Muscle of arm (tissue), 12 donors: Measurements from ENCODE around the gene NFATC1. TPM values are rescaled to one million over a fixed set of nuclear protein-coding genes. Genes with fewer than 3 reads are reported as not detected.
A peak's percentile ranks its signal among the peaks of the same experiment; 100 is the strongest.

ENCODE experiments used
- DNase-seq: peaks from one replicate; pipeline ENCODE4 v3.0.0-alpha.2; 2013
- polyA plus RNA-seq, 12 donors: library from polyadenylated mRNA; unstranded; fragments of 120-200 nt; gene quantifications; one replicate each; pipeline ENCODE4 v1.2.1, GENCODE V29; 2013; ENCODE audit not compliant: insufficient read length in 12 of 12

The NFATC1 gene
- polyA plus RNA-seq, 12 donors: 10.7 to 24.6 (median 13.5) TPM; not detected in 1

DNA sequence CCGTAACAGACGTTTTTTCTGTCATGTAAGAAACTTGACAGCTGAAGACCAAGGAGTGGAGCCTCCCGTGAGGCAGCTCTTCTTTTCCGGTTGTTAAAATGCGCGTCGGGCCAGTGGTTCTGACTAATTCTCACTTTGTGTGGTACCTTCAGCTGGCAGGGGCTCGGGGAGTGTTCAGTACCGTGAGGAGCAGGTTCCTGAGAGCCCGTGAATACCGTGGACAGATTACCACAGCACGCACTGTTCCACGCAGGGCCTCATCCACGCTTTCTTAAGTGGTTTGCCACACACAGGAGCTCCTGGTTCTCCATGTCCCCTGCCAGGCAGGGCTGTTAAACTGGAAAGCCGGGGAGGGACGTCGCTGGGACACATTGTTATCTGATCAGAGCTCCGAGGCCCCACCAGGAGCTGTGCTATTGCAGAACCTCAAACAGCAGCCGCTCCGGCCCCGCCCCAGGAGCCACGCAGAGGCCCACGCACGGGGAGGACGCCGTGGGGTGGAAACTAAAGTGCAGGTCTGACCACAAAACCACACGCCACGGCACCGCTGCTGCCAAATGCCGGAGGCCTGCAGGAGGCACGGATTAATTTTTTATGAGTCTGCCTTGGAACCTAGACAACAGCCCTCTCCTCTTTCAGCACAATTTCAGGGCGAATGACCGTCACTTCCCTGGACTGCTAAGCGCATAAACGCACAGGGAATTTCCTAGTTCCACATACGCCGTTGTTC lies 43.3 kb downstream of the NFATC1 start:
- DNase-seq: peak; percentile 63

DNA sequence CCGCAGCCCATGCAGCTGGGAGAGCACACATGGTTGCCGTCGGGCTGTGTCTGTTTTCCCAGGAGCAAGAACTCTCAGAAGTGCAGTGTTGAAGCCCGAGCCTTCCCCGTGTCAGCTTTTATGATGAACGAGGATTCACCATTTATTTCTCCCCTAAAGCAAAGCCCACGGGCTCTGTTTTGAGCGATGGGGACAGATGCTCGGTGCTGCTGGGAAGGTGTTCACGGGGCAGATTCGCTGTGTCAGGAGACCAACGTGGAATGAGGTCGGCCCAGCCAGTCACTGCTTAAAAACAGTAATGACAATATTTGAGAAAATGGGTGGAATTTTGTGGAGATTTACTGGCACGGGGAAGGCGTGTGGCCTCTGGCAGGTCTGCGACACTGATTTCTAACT lies 43.9 kb downstream of the NFATC1 start:
- no peak for DNase-seq

DNA sequence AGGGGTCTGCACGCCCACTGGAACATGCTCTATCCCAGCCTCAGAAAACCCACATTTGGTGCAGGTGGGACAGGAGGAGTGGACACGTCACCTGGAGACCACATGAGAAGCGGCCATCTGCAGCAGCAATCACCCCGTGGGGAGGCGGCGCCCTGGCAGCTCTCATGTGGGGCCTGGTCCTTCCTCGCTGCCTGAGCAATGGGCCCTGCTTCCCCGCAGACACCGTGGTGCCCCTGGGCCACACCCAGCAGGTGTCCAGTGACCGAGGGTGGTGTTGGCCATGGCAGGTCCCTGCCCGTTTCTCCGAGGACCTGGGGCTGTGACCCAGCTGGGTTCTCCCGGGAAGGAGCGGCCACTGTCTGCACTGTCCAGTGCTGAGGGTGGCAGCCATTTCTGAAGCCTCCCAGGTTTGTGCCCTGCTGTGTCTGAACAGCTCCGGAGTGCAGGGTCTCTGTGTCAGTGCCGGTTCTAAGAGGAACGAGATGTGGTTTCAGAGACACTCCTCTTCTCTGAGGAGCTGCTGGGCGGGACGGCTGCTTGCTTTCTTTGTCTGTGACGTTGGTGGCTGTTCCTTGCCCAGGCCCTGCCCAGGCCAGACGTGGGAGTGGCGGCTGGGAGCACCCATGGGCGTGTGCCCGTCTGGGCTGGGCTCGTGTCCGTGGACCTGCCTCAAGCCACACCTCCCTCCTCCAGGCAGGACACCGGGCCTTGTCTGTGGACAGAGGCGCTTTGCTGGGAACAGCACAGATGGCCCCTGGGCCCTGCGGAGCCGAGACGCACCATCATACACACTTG lies 44.8 kb downstream of the NFATC1 start:
- DNase-seq: no peak

DNA sequence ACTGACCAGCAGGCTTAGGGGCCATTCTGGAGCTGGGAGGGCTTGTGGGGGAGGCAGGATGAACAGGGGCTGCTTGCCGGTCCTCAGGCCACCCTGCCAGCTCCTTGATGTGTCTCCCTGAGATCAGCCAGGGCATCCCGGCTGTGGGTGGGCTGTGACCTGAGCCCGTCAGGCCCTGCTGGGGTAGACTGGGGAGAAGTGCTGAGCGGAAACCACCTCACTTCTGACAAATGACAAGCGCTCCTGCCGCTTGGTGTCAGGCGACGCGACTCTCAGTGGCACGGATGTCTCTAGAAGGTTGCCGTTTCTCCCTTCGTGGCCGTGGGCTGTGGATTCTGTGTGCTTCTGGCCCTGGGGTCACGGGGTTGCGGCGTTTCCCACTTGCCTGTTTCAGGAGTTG lies 45.7 kb downstream of the NFATC1 start:
- no peak for DNase-seq

DNA sequence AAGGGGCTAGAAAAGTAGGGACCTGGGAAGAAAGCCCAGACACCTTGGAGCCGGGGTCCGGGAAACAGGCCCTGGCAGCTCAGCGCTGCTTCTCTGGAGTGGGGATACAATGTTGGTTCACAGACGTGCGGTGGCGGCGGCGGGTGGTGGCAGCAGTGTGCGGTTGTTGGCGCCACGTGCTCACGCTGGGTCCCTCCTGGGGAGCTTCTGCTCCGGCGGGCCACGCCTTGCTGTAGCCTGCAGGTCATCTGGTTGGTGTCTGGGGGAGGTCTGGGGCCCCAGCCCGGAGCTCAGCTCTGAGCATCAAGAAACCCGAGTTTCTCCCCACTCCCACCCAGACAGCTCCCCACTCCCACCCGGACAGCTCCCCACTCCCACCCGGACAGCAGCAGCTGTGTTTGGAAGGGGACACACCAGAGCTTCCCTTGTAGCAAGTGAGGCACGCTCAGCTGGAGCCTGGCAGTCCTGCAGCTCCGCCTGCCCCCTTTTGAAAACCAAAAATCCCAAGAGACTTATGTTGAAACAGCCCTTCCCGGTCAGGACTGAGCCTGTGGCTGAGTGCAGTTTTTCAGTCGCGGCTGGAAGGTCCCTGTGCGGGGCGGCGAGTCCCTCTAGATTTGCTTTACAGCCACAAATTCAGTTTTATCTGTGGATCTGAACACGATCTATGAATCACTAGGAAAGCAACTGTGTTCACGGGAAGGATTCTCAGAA lies 46.9 kb downstream of the NFATC1 start:
- DNase-seq: no peak

DNA sequence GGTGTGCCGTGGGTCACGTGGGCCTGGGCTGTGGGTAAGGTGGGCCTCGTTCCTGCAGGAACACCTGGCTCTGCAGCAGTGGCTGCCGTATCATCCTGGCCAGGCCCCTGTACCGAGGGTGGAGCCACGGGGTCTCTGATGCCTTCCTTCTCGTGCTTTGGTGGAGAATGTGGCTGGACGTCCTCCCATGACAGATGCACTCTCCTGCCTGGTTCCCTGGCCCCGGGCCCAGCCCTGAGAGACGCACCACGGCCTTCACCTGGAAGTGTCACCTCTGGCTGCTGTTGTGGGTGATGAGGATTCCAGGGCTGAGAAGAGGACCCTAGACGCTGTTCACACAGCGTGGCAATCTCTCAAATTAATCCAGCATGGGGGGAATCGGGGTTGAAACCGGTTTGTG lies 49.5 kb downstream of the NFATC1 start:
- DNase-seq: no peak

DNA sequence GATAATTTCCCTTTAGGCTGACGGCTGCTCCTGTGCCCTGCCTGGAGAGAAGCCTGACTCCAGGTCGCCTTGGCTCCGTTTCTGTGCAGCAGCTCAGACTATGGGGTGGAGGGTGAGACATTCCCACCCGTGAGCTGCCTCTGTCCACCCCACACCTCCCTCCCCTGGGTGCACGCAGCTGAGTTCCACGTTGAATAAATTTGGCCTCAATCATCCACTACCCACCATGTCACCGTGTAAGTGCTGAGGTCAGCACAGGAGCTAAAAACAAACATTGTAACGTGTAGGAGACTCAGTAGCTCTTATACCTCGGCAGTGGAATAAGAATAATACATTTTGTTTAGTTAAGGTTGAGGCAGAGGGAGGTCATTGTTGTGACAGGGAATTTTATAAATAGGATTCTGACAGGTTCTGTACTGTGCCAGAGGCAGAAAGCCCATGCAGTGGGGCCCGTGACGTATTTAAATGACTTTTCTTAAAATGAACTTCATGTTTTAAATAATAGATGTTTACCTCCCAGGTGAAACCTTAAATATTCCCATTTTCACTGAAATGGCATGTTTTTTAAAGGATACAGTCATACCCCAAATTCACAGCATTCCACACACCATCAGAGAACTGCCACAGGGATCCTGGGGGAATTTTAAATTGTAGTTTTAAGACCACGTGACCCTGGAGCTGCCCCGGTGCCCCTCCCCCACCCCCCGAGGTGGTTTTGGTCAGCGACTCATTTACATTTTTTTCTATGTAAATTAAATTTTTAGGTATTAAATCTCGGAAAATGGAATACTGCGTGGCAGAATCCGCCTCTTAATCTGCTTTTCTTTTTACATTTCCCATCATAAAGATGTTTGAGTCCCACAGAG lies 50.2 kb downstream of the NFATC1 start:
- no peak for DNase-seq

DNA sequence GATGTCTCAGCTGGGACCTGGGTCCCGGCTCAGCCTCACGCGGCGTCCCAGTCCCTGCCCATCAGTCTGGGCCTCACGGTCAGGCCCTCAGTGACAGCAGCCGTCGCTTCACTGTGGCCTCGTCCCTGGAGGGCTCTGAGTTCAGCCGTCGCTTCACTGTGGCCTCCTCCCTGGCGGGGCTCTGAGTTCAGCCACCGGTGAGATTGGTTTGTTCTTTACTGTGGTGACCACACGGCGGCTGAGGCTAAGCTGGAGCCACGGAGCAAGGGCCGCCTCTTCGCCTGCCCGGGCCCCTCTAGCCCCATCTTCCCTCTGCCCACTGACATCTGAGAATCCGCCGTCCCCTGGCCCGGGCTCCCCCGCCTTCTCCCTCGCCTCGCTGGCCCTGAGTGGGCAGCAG lies 51.2 kb downstream of the NFATC1 start:
- DNase-seq: no peak

DNA sequence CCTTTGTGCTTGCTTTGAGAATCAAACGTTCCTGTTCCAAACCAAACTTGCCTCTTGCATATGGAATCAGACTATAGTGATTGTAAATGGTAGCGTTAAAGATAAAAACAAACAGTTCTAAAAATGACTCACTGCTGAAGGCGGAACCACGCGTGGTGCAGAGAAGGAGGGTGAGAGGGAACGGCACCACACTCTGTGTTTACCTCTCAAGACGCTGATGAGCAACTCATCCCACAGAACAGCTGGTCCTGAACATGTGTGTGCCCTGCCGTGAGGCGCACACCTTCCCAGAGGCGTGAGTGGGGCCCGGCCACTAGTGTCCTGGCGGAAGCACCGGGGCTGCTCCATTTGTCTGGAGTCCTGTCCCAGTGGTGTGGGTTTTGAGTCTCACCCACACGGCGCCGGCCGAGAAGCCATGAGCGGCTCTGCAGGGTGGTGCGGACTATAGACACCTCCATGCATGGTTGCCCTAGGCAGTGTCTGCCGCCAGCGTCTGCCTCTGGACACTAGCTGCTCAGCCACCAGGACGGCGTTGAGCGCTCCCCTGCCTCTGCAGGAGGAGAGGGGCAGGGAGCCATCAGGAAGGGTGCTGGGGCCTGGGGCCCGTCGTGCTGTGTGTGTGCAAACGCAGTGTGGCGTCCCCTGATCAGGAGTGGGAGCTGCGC lies 52.1 kb downstream of the NFATC1 start:
- no peak for DNase-seq

DNA sequence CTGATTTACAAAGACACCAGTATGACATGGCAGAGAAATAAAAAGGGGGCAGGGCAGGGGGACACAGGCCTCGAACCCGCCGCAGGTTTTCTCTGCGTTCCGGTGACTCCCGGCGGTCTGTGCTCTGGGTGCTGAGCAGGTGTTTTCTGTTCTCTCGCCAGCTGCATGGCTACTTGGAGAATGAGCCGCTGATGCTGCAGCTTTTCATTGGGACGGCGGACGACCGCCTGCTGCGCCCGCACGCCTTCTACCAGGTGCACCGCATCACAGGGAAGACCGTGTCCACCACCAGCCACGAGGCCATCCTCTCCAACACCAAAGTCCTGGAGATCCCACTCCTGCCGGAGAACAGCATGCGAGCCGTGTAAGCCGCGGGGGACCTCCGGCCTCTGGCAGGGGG lies 52.9 kb downstream of the NFATC1 start:
- DNase-seq: no peak

DNA sequence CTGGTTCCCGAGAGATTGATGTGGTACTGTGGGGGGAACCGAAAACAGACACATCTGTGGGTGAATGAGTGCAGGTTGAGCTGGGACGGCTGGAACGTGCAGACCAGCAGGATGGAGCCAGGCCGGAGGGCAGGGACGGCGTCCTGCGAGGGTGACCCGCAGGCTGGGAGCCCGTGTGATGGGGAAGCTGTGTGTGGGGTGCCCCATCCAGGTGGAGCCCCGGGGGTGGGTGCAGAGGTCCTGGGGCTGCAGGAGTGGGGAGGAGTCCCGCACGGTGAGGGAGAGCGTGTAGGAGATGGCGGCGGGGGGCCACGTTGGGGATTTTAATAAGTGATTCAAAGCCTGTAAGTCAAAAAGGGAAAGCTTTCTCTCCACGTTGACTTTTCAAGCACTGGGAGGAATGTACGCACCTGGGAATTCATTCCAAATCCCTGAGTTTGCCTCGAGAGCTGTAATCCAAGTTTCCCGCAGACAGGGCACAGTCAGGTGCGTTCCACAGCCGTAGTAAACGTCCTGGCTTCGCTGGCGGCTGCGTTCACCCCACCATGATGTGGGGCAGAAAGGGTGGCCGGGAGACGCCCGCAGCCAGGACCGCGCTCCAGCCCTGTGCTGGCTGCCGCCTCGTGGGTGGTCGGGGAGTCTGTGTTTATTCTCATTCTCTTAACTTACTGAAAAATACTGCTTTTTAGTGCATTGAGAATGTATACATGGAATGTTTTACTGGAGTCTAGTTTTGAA lies 54.0 kb downstream of the NFATC1 start:
- no peak for DNase-seq

DNA sequence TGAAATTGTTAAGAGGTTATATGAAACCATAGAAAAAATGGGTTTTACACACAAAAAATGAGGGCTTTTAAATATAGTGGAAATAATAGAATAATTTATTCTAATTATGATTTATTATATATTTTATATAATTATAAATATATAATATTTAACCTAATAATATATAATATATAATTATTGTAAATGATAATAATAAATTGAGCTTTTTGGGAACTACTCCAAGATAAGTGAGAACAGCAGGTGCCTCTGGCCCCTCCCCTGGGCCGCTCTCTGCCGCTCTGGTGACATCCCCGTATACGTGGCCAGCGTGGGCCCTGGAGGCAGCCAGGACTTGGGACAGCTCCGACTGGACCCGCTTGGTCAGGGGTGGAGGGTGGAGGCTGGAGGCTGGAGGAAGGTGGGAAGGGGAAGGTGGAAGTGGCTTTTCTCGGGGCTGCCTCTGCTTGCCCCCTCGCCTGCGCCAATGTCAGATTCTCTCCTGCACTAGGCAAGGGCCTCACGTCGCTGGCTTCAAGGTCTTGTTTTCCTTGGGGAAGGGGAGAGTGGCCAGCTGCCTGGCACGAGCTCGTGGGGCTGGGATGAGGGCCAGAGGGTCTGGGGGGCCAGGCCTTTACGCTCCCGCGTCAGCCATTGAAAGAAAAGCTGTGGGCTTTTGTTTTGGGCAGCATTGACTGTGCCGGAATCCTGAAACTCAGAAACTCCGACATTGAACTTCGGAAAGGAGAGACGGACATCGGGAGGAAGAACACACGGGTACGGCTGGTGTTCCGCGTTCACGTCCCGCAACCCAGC lies 54.8 kb downstream of the NFATC1 start:
- DNase-seq: no peak

DNA sequence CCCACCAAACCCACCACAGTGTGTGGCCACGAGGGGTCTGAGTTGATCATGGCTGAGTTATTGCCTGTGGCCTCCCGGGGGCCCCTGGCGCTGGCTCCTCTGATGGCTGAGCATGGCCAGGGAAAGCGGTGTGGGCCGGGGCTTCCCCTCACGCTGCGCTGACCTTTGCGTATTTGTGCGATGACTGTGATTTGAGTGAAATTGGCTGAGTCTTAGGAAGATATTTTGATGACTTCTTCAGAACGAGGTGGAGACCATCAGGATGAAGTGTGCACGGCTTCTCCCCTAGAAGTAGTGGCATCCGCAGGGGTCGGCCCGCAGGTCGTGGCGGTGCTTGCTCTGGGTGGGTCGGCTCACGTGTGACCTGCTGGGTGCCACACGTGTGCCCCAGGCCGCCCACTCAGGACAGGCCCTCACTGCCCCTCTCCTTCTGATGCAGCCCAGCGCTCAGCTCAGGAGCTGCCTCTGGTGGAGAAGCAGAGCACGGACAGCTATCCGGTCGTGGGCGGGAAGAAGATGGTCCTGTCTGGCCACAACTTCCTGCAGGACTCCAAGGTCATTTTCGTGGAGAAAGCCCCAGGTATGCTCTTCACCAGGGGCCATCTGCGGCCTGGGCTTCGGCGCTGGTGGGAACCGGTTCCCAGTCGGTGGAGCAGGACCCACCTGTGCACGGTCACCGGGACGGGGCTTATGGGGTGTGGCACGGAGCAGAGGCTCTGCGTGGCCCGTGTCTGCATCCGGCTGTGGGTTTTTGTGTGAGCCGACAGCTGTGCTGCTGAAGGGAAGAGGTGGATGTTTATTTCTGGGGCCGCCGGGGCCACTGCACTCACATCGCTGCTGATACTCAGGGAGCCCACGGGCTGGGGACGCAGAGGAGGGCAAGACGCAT lies 55.8 kb downstream of the NFATC1 start:
- no peak for DNase-seq

DNA sequence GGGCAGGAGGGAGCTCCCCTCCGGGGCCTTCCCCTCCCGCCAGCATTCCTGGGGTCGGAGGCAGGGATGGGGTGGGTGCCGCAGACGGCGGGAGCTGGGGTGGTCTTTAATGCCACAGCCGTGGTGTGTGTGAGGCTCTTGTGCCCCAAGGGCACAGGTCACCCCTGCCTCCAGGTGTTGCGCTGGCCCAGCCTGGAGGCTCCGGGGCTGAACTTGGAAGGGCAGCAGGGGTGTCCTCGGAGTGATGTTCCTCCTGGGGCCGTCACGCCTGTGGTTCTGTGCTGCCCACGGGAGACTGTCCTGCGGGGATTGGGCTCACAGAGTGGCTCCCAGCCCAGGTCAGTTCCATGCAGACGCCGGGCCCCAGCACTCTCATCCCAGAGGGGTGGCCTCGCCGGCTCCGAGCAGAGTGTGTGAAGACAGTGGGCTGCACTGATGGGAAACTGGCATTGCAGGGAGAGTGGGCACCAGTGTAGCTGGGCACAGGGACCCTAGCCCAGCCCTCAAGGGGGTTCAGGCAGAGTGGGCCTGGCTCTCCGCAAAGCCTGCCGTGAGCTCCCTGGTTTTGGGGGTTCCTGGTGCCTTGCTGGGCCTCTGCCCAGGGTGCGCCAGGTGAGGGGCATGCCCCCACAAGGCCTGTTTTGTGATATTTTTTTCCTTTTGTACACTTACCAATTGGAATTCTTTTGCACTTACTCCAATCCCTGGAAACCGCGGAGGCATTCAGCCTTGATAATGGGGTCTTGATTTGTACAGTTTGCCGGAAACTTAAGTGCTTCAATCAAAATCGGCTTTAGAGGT lies 56.7 kb downstream of the NFATC1 start:
- no peak for DNase-seq

DNA sequence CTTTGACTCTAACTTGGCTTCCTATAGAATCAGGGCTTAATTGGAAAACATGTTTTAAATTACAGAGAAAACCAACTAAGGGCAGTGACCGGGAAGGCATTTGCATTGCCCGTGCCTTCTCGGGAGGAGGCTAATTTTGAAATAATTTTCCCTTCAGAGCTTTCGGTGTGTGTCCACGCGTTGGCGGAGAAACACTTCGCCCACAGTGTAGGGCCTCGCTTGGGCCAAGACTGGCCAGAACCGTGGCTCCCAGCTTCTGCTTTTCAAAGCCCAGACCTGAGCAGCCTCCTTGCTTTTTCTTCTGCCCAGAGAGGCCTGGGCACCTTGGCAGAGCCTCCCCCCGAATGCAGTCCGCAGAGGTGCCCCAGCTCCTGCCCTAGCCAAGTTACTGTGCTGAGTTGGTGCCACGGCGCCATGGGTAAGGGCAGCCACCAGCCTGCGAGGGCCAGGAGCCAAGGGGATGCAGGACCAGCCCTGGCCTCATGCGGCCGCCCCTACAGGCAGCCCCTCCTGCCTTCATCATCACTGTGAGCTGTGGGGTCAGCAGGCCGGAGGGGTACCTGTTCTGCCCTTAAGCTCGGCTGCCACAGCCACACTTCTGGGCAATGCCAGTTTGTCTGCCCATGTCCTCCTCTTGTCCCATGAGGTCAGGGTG lies 57.4 kb downstream of the NFATC1 start:
- no peak for DNase-seq

DNA sequence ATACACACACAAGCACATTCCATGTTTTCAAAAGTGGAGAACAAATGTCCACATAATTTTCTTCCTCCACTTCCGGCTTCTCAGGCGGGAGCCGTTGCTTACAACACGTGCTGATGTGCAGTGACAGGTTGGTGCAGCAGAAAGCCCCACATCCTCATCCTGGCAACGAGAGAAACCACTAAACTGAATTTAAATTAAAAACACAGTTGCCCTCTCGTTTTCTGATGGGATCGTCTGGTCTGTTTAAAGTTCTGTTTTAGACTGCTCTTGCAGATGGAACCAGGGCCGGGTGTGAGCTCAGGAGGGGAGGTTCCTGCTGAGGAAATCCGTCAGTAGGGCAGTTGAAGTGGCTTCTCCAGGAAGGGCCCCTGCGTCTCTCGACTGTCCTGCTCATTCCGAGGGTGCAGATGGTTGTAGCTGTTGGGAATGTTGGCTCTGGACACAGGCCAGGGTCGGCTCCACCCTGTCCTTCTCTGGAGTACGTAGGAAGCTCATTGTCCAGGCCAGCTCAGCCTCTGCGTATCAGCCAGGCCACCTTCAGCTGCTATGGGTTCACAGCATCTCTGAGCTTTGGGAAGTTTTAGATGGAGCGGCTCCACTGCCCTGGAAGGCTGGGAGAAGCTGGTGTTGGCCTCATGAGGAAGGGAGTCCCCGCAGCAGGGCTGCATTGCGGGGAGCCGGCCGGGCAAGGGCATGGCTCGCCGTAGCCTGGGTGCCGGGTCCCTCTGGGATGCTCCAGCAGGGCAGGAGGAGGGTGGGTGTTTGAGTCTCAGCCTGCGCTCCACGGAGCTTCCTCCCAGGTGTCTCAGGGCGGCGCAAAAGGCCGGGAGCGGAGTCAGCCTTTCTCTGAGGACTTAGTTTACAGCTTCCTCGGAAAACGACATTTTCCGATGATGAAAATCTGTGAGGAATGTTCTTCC lies 58.3 kb downstream of the NFATC1 start:
- DNase-seq: no peak
